Mammary epithelial cell (primary cell): ENCODE measurements around the gene GPA33.

Experiments used
- CTCF ChIP-seq, 2 donors: IDR thresholded peaks in 1 of 2; conservative IDR thresholded peaks in 1 of 2; 2 replicates each; pipeline ENCODE4 v1.5.1; 2011 to 2012; ENCODE audit warnings: inconsistent platforms in 2 of 2, low read length in 2 of 2, mild to moderate bottlenecking in 2 of 2, control low read depth in 1 of 2, low read depth in 1 of 2; ENCODE audit not compliant: insufficient read depth in 1 of 2; ENCODE audit errors: extremely low read depth in 1 of 2
- EZH2 ChIP-seq: IDR thresholded peaks from 2 replicates; pipeline ENCODE4 v1.6.1; 2012; ENCODE audit warnings: low read length, inconsistent platforms, borderline replicate concordance

GRCh38 chr1:167119696-167120095, 29.5 kb upstream of the GPA33 start:
- no peak for TF ChIP-seq CTCF (conservative IDR thresholded peaks at IDR 0.05 in 1 of 2, IDR thresholded peaks at IDR 0.05 in 1 of 2; ENCODE audit: extremely low read depth in 1 of 2, insufficient read depth in 1 of 2, low read depth in 1 of 2, low read length in 2 of 2)
- TF ChIP-seq EZH2 = no peak
